H9 (cell line): ENCODE results near the gene LILRA5. TPM values are rescaled to one million over a fixed set of nuclear protein-coding genes. Genes with fewer than 3 reads are reported as not detected.

Experiments
- DNase-seq: peaks from one replicate; pipeline ENCODE4 v3.0.0-alpha.2; 2017
- H2AFZ ChIP-seq: one replicate; pipeline ENCODE4 v1.6.1; 2013; ENCODE audit warnings: mild to moderate bottlenecking, low read length, control low read depth, moderate library complexity
- H2AK5ac ChIP-seq: 2 replicates; pipeline ENCODE4 v1.6.1; 2013; ENCODE audit warnings: low read length, control low read depth, mixed read lengths; ENCODE audit not compliant: insufficient read length
- H2BK120ac ChIP-seq: one replicate; pipeline ENCODE4 v1.6.1; 2013; ENCODE audit warnings: low read depth, mild to moderate bottlenecking, low read length, control low read depth, inconsistent platforms; ENCODE audit not compliant: poor library complexity, severe bottlenecking
- H2BK12ac ChIP-seq: 2 replicates; pipeline ENCODE4 v1.6.1; 2013; ENCODE audit warnings: low read length, control low read depth, mixed read lengths, low read depth; ENCODE audit not compliant: insufficient read length
- H2BK15ac ChIP-seq: 2 replicates; pipeline ENCODE4 v1.6.1; 2013; ENCODE audit warnings: low read depth, low read length, control low read depth
- H2BK20ac ChIP-seq: one replicate; pipeline ENCODE4 v1.6.1; 2013; ENCODE audit warnings: low read depth, mild to moderate bottlenecking, low read length, control low read depth, inconsistent platforms; ENCODE audit not compliant: poor library complexity, severe bottlenecking
- H2BK5ac ChIP-seq: 2 replicates; pipeline ENCODE4 v1.6.1; 2013; ENCODE audit warnings: low read length, control low read depth, mixed read lengths; ENCODE audit not compliant: insufficient read length
- H3K14ac ChIP-seq: 2 replicates; pipeline ENCODE4 v1.6.1; 2013; ENCODE audit warnings: low read length, control low read depth; ENCODE audit not compliant: insufficient read depth
- H3K18ac ChIP-seq: 2 replicates; pipeline ENCODE4 v1.6.1; 2013; ENCODE audit warnings: low read depth, mild to moderate bottlenecking, mixed read lengths, low read length, control low read depth; ENCODE audit not compliant: insufficient read length
- H3K23ac ChIP-seq: 2 replicates; pipeline ENCODE4 v1.6.1; 2013; ENCODE audit warnings: low read length, control low read depth, mixed read lengths, low read depth; ENCODE audit not compliant: insufficient read length
- H3K23me2 ChIP-seq: 2 replicates; pipeline ENCODE4 v1.6.1; 2013; ENCODE audit warnings: low read depth, mild to moderate bottlenecking, mixed read lengths, low read length, control low read depth; ENCODE audit not compliant: insufficient read length, poor library complexity, severe bottlenecking
- H3K27ac ChIP-seq: 2 replicates; pipeline ENCODE4 v1.5.1; 2013; ENCODE audit warnings: low read length, control low read depth, mixed read lengths, low read depth; ENCODE audit not compliant: insufficient read length
- H3K27me3 ChIP-seq: 2 replicates; pipeline ENCODE4 v1.6.1; 2013; ENCODE audit warnings: low read length, control low read depth, inconsistent platforms; ENCODE audit not compliant: insufficient read depth
- H3K4ac ChIP-seq: 2 replicates; pipeline ENCODE4 v1.6.1; 2013; ENCODE audit warnings: low read depth, mild to moderate bottlenecking, control low read depth, inconsistent platforms, low read length, moderate library complexity
- H3K4me1 ChIP-seq: 2 replicates; pipeline ENCODE4 v1.6.1; 2013; ENCODE audit warnings: low read length, control low read depth, inconsistent platforms; ENCODE audit not compliant: insufficient read depth
- H3K4me2 ChIP-seq: 2 replicates; pipeline ENCODE4 v1.6.1; 2013; ENCODE audit warnings: low read length, control low read depth, mixed read lengths; ENCODE audit not compliant: insufficient read length, insufficient read depth
- H3K56ac ChIP-seq: 2 replicates; pipeline ENCODE4 v1.6.1; 2013; ENCODE audit warnings: low read depth, mild to moderate bottlenecking, mixed read lengths, low read length, control low read depth; ENCODE audit not compliant: insufficient read length
- H3K79me1 ChIP-seq: 2 replicates; pipeline ENCODE4 v1.6.1; 2013; ENCODE audit warnings: low read depth, mild to moderate bottlenecking, moderate library complexity, low read length, control low read depth, inconsistent platforms; ENCODE audit not compliant: insufficient read depth, poor library complexity, severe bottlenecking
- H3K79me2 ChIP-seq: 2 replicates; pipeline ENCODE4 v1.6.1; 2013; ENCODE audit warnings: low read length, control low read depth, inconsistent platforms; ENCODE audit not compliant: insufficient read depth
- H3K9ac ChIP-seq: 2 replicates; pipeline ENCODE4 v1.6.1; 2013; ENCODE audit warnings: low read length, control low read depth, mixed read lengths; ENCODE audit not compliant: insufficient read length; ENCODE audit errors: extremely low read depth
- H3K9me3 ChIP-seq: one replicate; pipeline ENCODE4 v1.6.1; 2013; ENCODE audit warnings: low read depth, low read length, inconsistent platforms; ENCODE audit not compliant: control insufficient read depth
- H3T11ph ChIP-seq: one replicate; pipeline ENCODE4 v1.6.1; 2013; ENCODE audit warnings: mild to moderate bottlenecking, low read length, control low read depth, inconsistent platforms
- H4K20me1 ChIP-seq: one replicate; pipeline ENCODE4 v1.6.1; 2013; ENCODE audit not compliant: control insufficient read depth, insufficient read length, insufficient read depth
- H4K5ac ChIP-seq: 2 replicates; pipeline ENCODE4 v1.6.1; 2013; ENCODE audit warnings: low read depth, mild to moderate bottlenecking, mixed read lengths, low read length, control low read depth; ENCODE audit not compliant: insufficient read length
- H4K8ac ChIP-seq: replicated peaks from 2 replicates; pipeline ENCODE4 v1.6.1; 2013; ENCODE audit warnings: low read length, control low read depth, mixed read lengths, low read depth; ENCODE audit not compliant: insufficient read length
- H4K91ac ChIP-seq: 2 replicates; pipeline ENCODE4 v1.6.1; 2013; ENCODE audit warnings: low read depth, mild to moderate bottlenecking, moderate library complexity, mixed read lengths, low read length, control low read depth; ENCODE audit not compliant: insufficient read length
- H3K27ac Mint-ChIP-seq, 3 experiments: 2 replicates in 2 of 3; 3 replicates in 1 of 3; pipeline ENCODE4 v1.8.0; 2020 to 2021; ENCODE audit warnings: mixed read lengths in 3 of 3, mild to moderate bottlenecking in 1 of 3, moderate library complexity in 1 of 3
- H3K27me3 Mint-ChIP-seq: 2 replicates; pipeline ENCODE4 v1.8.0; 2021; ENCODE audit warnings: low read depth, mild to moderate bottlenecking, moderate library complexity, mixed read lengths
- H3K36me3 Mint-ChIP-seq, 3 experiments: 2 replicates in 2 of 3; 3 replicates in 1 of 3; pipeline ENCODE4 v1.8.0; 2020 to 2021; ENCODE audit warnings: low read depth in 3 of 3, mixed read lengths in 3 of 3; ENCODE audit not compliant: insufficient read depth in 1 of 3
- H3K4me1 Mint-ChIP-seq, 2 experiments: 2 replicates each; pipeline ENCODE4 v1.8.0; 2020; ENCODE audit warnings: mixed read lengths in 2 of 2
- H3K4me3 Mint-ChIP-seq, 2 experiments: 2 replicates in 1 of 2; 3 replicates in 1 of 2; pipeline ENCODE4 v1.8.0; 2020 to 2021; ENCODE audit warnings: mild to moderate bottlenecking in 2 of 2, mixed read lengths in 2 of 2, moderate library complexity in 1 of 2
- H3K9me3 Mint-ChIP-seq, 2 experiments: 2 replicates in 1 of 2; 3 replicates in 1 of 2; pipeline ENCODE4 v1.8.0; 2020; ENCODE audit warnings: mild to moderate bottlenecking in 2 of 2, mixed read lengths in 2 of 2, moderate library complexity in 1 of 2
- CTCF ChIP-seq: fragments of 200-600 bp; sonication (generic); conservative IDR thresholded peaks from 3 replicates; pipeline ENCODE4 v1.8.0; 2021; ENCODE audit warnings: antibody characterized with exemption, mild to moderate bottlenecking
- WGBS: extraction: QIAGEN DNeasy Blood & Tissue Kit; methylation state at CpG from one replicate; pipeline ENCODE4 v1.1.7; 2013; ENCODE audit warnings: missing lambda C conversion rate, low lambda C conversion rate, mixed read lengths; ENCODE audit not compliant: insufficient read length; ENCODE audit errors: extremely low coverage; 5-methylcytosine and 5-hydroxymethylcytosine counted together
- total RNA-seq: library from RNA; stranded (reverse); gene quantifications from 2 replicates; pipeline ENCODE4 v1.2.1, GENCODE V29; 2021

Gene LILRA5
- total RNA-seq, 1 experiment from 2014 or later: not detected

- no peak overlapping the region for H4K91ac ChIP-seq
- H3K4ac ChIP-seq: no peak overlapping the region
- no peak overlapping the region for H2BK20ac ChIP-seq
Measured at GRCh38 chr19:54338521-54338920, 25.6 kb upstream of the LILRA5 start.

More at GRCh38 chr19:54338521-54338920, 25.6 kb upstream of the LILRA5 start:
- Histone ChIP-seq H3K56ac (no peak overlapping the region), H3K18ac (no peak overlapping the region), H2BK12ac (no peak overlapping the region), H2BK15ac (no peak overlapping the region), H4K20me1 (no peaks in the 10 kb centered on the region), H3K23me2 (no peaks in the 10 kb centered on the region), H3K9me3 (no peaks in the 10 kb centered on the region), H3K23ac (no peak overlapping the region), H3K14ac (no peak overlapping the region), H2AFZ (no peak overlapping the region), H3K79me2 (no peaks in the 10 kb centered on the region), H4K5ac (no peak overlapping the region), H2BK5ac (no peak overlapping the region), H2BK120ac (no peak overlapping the region), H3K79me1 (no peaks in the 10 kb centered on the region), H3K27me3 (no peaks in the 10 kb centered on the region), H2AK5ac (no peak overlapping the region), H3T11ph (no peak overlapping the region), H3K4me2 (no peak overlapping the region), H3K27ac (no peak overlapping the region), H4K8ac (no peak overlapping the region), H3K9ac (no peak overlapping the region), H3K4me1 (no peaks in the 10 kb centered on the region; the same call in 1 of the 2 replicates)
- Mint-ChIP-seq H3K27ac (no peak overlapping the region), H3K27me3 (peaks cover 7% of the 10 kb centered on the region), H3K36me3 (no peaks in the 10 kb centered on the region; a peak in 1 of 7 replicates), H3K4me1 (peaks cover 4 to 20% of the 10 kb centered on the region in 2 experiments; a peak in 3 of 4 replicates), H3K4me3 (no peak overlapping the region; a peak in 1 of 5 replicates), H3K9me3 (peaks cover 0 to 80% of the 10 kb centered on the region in 2 experiments; a peak in 2 of 5 replicates)
- WGBS: no CpG with 5 or more reads among the region's 6 CpGs
- DNase-seq: no peak
- no peak for TF ChIP-seq CTCF
